ENCODE data around the gene NFS1.

GRCh38 chr20:35718972-35719635 is 20.0 kb upstream of the NFS1 start:
- TF ChIP-seq CTCF (conservative IDR thresholded peaks at IDR 0.05; ENCODE audit: low read depth, low read length) (no peak), CEBPB (IDR thresholded peaks at IDR 0.05; ENCODE audit: low read depth, low read length) (no peak), SMC3 (IDR thresholded peaks at IDR 0.05; ENCODE audit: low read depth, low read length) (no peak), POLR2A (IDR thresholded peaks at IDR 0.05; ENCODE audit: low read depth, low read length) (no peak)
